ENCODE measurements around the gene PPP4R1. TPM values are rescaled to one million over a fixed set of nuclear protein-coding genes. Genes with fewer than 3 reads are reported as not detected.
"Not testable (repeated sequence)": the region's sequence is repeated elsewhere in the genome, so short reads cannot be mapped to it uniquely, and the experiment has no call there.

The PPP4R1 gene
- total RNA-seq, 1 donor from 2014 or later: 114 TPM

GRCh38 chr18:9647496-9648323 lies 33.4 kb upstream of the PPP4R1 start:
- H3K9me3 ChIP-seq: no peaks in the 10 kb centered on the region
- H3K4me1 ChIP-seq: peaks cover 12% of the 10 kb centered on the region
- intact Hi-C loops (cut with DNase I): no loop called here
- H3K4me3 ChIP-seq: no peak overlapping the region
- no peak overlapping the region for H3K27ac ChIP-seq
- ATAC-seq (peak; percentile 9 to 41), DNase-seq (no peak)
- no peaks in the 10 kb centered on the region for H3K36me3 ChIP-seq
- TF ChIP-seq, protein P1, sequence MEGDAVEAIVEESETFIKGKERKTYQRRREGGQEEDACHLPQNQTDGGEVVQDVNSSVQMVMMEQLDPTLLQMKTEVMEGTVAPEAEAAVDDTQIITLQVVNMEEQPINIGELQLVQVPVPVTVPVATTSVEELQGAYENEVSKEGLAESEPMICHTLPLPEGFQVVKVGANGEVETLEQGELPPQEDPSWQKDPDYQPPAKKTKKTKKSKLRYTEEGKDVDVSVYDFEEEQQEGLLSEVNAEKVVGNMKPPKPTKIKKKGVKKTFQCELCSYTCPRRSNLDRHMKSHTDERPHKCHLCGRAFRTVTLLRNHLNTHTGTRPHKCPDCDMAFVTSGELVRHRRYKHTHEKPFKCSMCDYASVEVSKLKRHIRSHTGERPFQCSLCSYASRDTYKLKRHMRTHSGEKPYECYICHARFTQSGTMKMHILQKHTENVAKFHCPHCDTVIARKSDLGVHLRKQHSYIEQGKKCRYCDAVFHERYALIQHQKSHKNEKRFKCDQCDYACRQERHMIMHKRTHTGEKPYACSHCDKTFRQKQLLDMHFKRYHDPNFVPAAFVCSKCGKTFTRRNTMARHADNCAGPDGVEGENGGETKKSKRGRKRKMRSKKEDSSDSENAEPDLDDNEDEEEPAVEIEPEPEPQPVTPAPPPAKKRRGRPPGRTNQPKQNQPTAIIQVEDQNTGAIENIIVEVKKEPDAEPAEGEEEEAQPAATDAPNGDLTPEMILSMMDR (IDR thresholded peaks at IDR 0.05): no peak
- no peaks in the 10 kb centered on the region for H3K27me3 ChIP-seq (ENCODE audit: low read depth)

DNA sequence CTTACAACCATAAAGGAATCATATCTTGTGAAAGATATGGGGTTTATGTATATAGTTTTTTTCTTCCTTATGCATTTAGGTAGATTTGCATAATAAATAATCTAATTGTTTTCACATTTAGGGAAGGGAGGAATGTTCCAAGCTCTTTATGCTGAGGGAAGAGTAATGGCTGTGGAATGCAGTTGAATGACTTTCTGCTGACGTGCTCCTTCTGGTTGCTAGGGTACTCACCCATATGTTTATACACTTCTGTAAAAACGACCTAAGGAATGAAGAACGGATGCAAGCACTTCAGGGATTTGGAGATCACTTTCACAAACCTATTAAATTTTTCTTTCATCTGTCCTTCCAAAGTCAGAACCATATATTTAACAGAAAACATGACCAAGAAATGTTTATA lies 29.2 kb upstream of the PPP4R1 start:
- Histone ChIP-seq H3K36me3 (no peaks in the 10 kb centered on the region), H3K27ac (peak overlapping the region; percentile 78), H3K4me3 (no peak overlapping the region), H3K9me3 (no peaks in the 10 kb centered on the region), H3K27me3 (ENCODE audit: low read depth) (no peaks in the 10 kb centered on the region), H3K4me1 (peaks cover 12% of the 10 kb centered on the region)
- TF ChIP-seq, protein P1 (IDR thresholded peaks at IDR 0.05): no peak
- DNase-seq (no peak), ATAC-seq (peak; percentile 94 to 97)
- intact Hi-C loops (cut with DNase I): no loop called here

GRCh38 chr18:9642799-9643462 lies 28.6 kb upstream of the PPP4R1 start:
- Histone ChIP-seq H3K27me3 (ENCODE audit: low read depth) (no peaks in the 10 kb centered on the region), H3K36me3 (no peaks in the 10 kb centered on the region), H3K9me3 (no peaks in the 10 kb centered on the region), H3K27ac (peak overlapping the region; percentile 78), H3K4me3 (no peak overlapping the region), H3K4me1 (peaks cover 11% of the 10 kb centered on the region)
- ATAC-seq (peak; percentile 55 to 58), DNase-seq (no peak)
- TF ChIP-seq, protein P1 (IDR thresholded peaks at IDR 0.05): no peak
- intact Hi-C loops (cut with DNase I): no loop called here

- H3K9me3 ChIP-seq; H3K27me3 ChIP-seq (ENCODE audit: low read depth); intact Hi-C loops (cut with DNase I); H3K4me3 ChIP-seq; H3K4me1 ChIP-seq; H3K27ac ChIP-seq; ATAC-seq; DNase-seq; H3K36me3 ChIP-seq: not testable (repeated sequence)
Observed at GRCh38 chr18:9641081-9641480, 26.7 kb upstream of the PPP4R1 start.

DNA sequence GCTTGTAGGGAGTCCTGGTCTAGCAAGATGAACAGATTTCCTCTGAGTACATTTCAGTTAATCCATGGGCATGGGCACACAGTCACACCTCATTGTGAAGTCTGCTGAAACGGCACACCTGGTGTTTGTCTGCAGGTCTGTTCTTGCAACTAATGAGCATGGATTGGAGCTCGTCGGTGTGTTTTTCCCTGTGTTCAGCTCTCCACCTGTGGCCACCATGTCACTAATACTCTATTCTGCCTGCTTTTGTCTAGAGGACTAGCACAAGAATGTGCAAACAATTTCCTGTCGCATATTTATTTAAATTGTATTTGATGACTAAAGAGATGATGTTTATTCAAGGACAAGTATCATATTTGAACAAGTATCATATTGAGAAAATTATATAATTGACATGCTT lies 24.5 kb upstream of the PPP4R1 start:
- ATAC-seq (peak; percentile 66 to 71), DNase-seq (no peak)
- TF ChIP-seq, protein P1 (IDR thresholded peaks at IDR 0.05): no peak
- H3K36me3 ChIP-seq: no peaks in the 10 kb centered on the region
- no peaks in the 10 kb centered on the region for H3K27me3 ChIP-seq (ENCODE audit: low read depth)
- H3K27ac ChIP-seq: peak overlapping the region; percentile 22
- H3K4me1 ChIP-seq: peaks cover 4% of the 10 kb centered on the region
- H3K9me3 ChIP-seq: no peaks in the 10 kb centered on the region
- no peak overlapping the region for H3K4me3 ChIP-seq
- intact Hi-C loops (cut with DNase I): no loop called here
